Hepatic stellate cell (primary cell): ENCODE measurements around the gene NOS1AP.

Experiments
- DNase-seq: peaks from one replicate; pipeline ENCODE4 v3.0.0; 2011; ENCODE audit warnings: low spot score

The NOS1AP gene

DNA sequence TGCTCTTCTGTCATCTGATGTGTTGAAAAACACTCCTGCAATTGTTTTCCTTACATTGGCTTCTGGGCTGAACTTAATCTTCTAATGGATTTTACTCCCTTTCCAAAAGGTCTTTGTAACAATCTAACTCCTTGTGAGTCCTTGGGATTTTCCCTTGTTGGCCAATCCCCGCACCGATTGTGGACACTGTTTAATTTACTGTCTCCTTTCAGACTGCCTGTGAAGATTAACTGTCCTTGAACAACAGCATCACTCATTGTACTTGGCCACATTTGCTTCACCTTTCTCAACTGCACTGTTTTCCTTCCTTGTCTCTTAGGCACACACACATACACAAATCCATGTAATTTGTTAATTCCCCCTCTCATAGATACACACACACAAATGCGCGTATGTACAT, 186.8 kb downstream of the NOS1AP start:
- no peak for DNase-seq

DNA sequence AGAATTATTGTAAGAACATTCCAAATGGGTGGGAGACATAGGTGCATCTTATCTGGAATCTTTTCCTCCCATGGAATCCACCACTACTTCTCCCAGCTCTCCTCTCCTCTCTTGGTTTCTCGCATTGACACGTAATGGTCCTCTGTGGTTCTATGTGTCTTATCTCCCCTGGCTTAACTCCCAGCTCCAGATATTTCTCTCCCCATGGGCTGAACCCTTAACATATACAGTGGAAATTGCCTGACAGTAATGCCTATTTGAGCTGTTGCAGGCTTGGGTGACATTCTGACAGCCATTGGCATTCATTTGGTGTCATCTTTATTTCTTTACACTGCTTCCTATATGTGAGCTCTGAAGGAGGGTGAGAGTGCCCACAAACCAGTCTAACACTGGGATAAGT, 188.9 kb downstream of the NOS1AP start:
- DNase-seq = no peak

DNA sequence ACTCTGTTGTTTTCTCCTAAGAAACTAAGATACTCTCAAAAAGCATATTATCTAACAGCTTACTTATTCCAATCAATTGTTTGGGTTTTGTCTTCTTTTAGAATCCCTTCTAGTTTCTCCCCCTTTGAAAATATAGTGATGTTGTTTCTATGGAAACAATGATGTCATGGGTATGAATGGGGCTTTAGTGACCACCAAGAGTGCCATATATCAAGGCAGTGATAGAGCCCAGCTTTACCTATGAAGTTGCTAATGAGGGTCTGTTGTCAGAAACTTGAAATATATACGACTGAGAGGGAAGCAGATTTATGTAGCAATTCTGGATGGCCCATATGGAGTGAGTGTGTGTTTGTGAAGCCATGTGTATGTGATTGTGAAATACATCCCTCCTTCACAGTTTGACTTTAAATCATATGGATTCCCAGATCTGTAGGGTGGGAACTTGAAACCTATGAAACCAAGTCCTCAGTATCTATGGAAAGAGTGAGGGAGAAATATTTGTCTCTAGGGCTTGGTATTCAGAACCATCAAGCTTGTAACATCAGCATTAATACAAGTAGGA, 190.5 kb downstream of the NOS1AP start:
- no peak for DNase-seq

DNA sequence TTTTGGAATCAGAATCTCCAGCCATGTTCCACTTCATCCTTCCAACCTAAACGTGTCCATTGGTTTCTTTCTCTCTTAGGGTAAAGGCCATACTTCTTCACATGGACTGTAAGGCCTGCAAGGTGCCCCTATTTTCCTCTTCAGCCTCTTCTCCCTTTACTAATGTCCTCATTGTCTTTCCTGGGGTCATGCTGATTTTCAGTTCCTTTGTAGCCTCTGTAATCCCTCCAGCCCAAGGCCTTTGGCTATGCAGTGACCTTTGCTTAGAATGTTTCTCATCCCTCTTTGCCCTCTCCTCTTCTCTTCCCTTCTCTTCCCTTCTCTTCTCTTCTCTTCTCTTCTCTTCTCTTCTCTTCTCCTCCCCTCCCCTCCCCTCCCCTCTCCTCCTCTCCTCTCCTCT, 194.6 kb downstream of the NOS1AP start:
- DNase-seq = no peak

DNA sequence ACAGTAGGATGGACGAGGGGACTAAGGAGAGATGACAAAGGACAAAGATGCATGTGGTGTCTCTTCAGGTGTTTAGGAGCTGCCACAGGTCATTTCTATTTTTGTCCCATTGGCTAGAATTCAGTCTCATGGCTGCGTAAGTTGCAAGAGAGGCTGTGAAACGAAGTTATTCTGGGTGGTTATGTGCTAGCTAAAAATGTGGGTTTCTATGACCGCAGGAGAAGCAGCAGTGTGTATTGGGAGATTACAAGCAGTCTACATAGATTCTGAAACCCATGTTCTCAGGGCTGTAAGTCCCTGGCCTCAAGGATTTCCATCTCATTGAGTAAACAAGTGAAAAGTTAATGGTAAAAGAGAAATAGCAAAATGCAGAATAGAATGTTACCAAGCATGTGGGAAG, 196.5 kb downstream of the NOS1AP start:
- no peak for DNase-seq

DNA sequence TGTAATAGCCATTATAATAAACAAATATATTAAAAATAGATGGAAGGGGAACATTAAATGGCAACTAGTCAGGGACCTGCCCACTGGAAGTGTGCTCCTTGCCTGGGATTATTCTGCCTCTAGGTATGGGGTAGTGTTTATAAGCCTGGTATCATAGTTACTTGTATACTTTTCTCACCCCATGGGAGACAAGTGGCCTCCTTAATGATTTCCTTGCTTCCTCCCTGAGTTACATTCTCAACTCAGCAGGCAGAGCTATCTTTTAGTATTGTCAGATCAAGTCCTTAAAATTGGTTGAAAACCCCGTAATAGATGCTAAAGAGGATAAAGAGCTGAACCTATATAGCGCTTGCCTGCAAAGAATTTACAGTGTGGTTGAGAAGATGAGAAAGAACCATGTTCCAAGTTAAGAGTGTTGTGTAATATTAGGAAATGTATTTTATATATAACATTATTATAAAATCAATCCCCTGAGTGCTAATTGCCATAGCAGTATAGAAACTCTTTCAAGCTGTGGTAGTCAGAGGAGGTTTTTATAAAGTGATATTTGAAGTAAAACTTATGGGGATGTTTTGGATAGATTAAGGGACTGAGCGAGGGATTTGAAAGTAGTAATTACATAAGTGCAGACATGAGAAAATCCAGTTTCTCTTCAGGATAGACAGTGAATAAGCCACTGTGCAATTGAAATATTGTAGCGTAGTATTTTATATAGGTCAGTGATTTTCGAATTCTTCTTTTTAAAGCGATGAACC, 200.7 kb downstream of the NOS1AP start:
- no peak for DNase-seq

DNA sequence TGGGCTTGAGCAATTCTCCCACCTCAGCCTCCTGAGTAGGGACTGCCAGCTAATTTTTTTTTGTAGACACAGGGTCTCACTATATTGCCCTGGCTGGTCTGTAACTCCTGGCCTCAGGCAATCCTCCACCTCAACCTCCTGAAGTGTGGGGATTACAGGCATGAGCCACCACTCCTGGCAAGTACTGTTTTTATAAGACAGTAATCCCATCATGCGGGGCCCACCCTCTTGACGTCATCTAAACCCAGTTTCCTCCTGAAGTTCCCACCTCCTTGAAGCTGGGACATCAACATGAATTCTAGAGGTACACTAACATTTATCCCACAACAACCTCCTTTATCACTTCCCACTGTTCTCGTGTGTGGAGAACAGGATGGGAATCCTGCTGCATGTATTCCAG, 202.5 kb downstream of the NOS1AP start:
- no peak for DNase-seq

DNA sequence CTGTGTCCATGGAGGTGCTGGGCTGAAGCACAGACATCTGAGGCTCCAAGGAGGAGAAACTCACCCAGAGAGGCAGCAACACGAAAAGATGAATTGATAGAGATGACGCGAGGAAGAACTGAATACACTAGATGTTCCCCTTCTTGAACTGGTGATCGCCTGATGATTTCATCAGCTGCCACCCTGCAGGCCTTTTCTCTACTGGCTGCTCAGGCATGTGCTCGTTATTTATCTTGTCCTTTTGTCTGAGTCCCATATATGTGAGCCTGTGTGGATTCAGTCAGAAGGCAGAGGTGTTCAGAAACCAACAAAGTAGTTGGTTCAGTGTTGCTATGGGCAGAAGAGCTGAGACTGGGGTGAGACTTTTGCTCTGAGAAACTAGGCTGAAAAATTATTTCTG, 202.9 kb downstream of the NOS1AP start:
- no peak for DNase-seq

DNA sequence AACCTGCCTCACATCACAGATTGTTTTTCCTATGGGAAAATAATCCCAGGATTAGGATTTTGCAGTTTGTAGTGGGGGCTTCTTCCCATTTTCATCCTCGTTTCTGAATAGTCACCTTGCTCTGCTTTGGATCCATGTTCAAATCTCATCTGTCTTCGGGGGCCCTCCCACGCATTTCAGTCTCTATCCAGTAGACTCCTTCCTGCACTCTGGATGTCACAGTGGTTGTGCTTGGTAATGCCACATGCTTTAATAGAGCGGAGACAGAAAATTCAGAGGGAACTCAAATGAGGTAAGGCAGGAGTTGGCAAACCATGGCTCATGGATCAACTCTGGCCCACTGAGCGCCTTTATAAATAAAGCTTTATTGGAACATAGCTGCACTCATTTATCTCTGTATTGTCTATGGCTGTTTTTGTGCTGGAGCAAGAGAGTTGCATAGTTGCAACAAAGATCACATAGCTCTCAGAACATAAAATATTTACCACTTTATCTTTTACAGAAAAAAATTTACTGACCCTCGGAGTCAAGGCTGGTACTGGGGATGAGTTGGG, 206.2 kb downstream of the NOS1AP start:
- no peak for DNase-seq

DNA sequence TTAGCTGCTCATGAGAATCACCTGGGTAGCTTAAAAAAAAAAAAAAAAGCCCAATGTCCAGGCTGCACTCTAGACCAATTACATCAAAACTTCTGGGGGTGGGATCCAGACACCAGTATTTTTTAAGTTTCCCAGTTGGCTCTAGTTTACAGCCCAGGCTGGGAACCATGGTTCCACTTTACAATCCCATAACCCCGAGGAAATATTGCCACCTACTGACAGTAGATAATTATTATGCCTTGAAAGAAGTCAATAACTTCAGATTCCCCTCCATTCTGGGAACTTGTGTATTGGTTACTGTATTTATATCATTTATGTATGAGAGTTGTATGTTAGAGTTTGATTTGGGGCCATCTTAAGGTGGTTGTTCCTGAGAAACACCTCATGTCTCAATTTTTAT, 207.0 kb downstream of the NOS1AP start:
- peak; percentile 12 for DNase-seq

DNA sequence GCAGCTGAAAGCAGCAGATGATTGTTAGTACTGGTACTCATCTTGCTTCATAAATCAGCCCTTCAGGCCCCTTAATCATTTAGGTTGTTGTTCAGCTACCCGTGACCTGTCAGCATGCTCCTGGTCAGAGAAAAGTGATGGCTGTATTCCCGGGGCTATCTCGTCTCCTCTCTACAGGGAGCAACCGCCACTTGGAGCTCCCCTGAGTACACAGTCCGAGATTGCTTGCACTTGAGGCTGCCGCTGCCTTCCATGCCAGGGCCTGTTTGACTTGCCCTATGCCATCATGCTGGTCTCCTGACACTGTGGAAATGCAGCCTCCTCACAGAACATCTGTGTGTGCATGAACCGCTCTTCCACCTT, 209.6 kb downstream of the NOS1AP start:
- DNase-seq = no peak

DNA sequence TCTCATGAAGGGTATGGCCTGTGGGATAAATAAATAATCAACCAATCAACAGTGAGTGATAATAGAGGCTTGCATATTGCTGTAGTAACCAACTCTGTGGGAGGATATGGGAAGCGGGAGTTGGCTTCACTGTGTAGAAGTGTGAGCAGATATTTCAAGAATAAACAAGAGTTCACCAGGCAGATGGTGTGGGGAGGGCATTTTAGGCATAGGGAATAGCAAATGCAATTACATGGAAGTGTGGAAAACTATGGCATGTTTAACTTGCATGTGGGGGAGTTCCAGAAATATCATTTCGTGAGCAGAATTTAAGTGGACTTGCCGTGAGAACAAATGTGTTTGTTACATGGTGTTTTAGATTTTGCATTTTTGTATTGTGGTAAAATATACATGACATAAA, 211.9 kb downstream of the NOS1AP start:
- DNase-seq = no peak

DNA sequence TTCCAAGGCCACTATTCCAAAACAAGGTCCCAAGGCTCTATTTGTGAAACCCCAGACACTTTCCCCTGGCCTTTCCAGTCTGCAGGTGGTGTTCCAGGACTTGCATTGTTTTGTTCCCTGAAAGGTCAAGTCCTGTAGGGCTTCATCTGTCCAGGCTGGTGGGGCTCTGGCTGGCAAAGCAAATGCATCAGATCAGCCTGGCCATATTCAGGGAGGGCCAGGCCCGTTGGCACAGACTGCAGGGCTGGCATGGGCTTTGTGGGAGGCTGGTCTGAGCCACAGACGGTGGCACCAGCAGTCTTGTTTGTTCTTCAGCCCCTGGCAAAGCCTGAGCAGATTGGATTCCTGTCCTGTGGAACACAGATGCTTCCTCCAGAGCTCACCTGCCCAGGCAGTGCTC, 214.2 kb downstream of the NOS1AP start:
- DNase-seq = no peak

DNA sequence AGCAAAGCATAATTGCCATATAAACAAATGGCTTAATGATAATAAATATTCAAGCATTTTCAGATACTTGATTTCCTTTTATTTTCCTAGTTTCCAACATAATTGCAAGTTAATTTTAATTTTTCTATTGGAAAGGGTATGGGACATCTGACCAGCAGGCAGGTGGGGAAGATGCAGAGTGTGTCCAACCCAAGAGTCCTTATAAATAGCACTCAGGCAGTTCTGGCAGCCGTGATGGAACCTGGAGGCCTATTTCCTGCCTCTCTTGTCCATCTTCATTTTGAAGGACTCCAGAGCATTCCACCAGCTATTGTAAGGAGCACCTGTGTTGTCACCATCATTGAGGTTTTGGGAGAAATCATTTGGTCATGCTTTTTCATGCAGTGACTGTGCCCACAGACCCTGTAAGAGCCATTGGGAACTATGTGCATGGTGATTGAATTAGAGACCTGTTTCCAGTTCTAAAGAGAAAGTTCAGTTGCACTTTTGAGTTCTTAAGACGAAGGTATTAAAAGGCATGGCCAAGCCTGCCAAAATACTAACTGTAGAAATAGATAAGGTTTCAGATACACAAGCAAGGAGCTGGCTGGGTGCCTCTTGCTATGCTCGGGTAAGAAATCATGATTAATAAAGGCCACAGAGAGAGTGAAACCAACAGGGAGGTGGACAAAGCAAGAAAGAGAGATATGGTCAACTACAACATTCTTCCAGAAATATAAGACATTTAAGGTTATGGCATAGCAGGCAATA, 214.9 kb downstream of the NOS1AP start:
- DNase-seq = no peak

DNA sequence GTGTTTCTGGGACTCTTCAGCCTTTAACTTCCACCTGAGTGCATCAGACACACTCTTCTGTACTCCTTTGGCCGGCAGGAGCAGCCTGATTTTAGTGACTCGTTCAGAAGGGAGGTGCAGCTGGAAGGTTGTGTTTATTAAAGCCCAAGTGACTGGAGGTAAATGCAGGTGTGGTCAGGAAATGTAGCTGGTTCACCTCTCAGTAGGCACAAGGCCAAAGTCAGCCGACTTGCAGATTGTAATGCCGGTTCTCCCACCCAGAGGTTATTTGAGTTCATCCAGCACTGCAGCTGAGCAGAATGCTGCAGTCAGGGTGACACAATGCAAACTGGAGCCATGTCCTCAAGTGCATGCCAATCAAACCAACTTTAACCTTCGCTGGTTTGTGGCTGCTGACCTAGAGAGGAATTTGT, 215.7 kb downstream of the NOS1AP start:
- DNase-seq = no peak

DNA sequence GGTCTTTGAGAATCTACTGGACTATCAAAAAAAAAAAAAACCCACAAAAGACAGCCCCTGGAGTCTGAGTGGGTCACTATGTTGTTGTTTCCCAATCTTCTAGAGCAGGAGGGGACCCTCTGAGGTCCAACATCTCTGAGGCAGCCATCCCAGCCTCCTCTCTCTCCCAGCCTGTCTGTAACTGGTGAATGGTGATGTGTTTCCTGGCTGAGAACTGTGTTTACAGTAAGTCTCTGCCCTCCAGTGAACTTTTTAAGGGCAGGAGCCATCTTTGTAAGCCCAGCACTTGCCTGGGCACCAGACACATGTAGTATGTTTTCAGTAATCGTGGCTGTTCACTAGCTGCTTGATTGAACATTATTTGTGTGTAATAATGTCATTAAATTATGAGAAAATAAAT, 221.5 kb downstream of the NOS1AP start:
- no peak for DNase-seq

DNA sequence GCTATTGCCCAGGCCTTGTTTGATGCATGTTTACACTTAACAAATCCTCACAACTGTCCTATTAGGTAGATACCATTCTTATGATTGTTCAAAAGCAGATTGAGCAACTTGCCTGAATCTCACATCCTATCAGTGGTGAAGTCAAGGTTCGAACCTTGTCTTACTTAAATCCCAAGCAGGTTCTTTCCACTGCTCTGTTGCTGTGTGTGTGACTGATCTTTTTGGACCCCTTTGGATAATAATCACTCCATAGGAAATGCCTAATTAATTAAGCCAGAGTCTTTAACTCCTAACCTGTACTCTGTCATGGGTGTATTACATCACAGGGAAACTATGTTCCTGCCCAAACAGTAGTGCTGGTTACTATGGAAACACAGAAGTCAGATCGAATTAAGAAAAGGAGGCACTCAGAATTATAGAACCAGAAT, 222.9 kb downstream of the NOS1AP start:
- DNase-seq = peak; percentile 14

DNA sequence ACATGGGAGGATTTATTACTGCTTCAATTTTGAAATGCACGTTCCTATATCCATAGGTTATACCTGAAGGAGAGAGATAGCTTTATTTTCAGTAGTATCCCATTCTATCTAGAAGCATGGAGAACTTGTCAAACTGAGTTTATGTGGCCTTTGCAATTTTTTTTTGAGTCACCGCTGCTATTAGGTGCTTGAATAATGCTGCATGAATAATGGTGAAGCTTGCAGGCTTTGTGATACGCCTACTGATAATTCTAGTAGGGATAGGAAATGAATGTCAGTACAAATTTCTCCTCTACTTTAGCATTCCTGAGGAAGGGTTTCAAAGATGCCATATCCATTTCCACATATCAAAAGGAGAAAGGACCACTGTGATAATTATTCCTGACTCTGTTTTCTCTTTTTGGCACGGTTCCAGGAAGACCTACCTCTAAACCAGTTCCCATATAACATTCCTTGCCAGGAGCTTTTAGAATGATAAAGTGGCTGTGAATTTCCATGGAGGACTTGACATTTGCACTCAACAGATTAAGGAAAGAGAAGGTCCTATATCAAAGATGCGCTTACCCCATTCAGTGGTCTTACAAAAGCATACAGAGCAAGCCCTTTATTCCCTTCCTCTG, 223.7 kb downstream of the NOS1AP start:
- no peak for DNase-seq

DNA sequence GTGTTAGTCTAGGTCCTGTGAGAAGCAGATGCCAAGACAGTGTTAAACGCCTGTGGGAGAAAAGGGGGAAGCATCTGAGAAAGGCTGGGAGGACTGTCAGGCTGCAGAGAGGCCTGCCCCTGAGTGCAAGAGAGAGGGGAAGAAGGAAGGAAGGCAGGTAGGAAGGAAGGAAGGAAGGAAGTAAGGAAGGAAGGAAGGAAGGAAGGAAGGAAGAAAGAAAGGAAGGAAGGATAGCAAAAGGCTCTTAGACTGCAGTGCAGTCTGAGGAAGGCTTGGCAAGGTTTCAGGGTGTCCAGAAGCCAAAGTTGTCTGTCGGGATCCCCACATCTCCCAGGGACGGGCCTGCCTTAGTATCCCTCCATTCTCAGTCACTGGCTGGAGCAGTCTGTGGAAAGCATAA, 224.5 kb downstream of the NOS1AP start:
- DNase-seq = no peak

DNA sequence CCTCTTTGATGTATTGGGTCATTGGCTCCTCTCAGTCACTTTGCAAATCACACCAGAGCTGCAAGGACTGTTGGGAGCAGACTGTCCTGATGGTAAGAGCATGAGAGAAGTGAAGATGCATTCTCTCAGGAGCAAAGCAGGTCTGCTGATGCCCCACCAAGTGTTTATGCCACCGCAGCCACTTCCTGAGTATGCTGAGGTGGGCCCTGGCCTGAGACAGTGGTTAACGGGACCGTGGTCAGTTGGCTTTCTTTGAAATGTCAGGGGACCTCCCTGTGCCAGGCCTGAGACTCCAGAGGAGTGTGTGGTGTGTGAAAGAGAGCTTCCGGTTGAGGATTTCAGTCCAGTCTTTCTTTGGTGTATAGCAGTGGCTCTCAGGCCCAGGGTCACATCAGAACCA, 227.7 kb downstream of the NOS1AP start:
- no peak for DNase-seq

DNA sequence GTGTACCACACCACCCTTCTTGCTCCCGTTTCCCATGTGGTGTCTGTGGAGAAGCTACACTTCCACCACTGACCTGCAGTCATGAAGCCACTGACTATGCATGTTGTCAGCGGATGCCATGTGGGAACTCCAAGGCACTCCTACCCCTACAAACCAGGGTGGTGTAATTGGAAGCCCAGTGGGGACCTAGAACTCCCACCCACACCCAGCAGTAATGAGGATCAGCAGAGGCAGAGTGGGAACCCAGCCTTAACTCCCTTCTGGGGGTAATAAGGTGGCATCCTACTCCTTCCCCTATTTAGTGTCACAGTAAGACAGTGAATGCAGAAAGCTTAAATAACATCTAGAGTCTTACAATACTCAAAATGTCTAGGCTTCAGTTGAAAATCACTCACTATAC, 228.8 kb downstream of the NOS1AP start:
- no peak for DNase-seq

DNA sequence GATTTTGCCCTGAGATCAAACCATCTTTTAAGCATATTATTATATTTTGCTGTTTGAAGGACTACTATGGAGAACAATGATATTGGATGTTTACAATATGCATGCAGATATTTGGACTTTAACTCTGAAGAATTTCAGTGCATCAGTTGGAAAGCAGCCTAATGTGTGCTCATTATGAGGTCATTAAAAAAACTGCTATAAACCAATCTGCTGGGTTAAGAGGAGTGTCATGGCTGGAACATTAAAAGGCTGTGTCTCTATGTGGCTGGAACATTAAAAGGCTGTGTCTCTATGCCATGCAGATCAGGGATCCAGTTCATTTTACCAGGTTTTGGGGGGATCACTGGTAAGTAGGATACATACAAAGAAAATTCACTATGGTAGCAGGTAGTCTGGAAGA, 229.5 kb downstream of the NOS1AP start:
- DNase-seq = no peak
